ENCODE measurements around the gene PTPRN2. TPM values are rescaled to one million over a fixed set of nuclear protein-coding genes. Genes with fewer than 3 reads are reported as not detected.
A peak's percentile ranks its signal among the peaks of the same experiment; 100 is the strongest.

PTPRN2 gene
- total RNA-seq, 2 experiments from 2014 or later, result 0.70 TPM; not detected in 1

GRCh38 chr7:158596745-158597144, 9.1 kb upstream of the PTPRN2 start:
- H2AFZ ChIP-seq (ENCODE audit: low read length), result no peak overlapping the region
- H3K27ac ChIP-seq (ENCODE audit: low read depth, low read length, poor library complexity, severe bottlenecking), result no peak overlapping the region
- H3K9me2 ChIP-seq (ENCODE audit: insufficient read depth, low read length), result no peaks in the 10 kb centered on the region
- TF ChIP-seq, protein P1, sequence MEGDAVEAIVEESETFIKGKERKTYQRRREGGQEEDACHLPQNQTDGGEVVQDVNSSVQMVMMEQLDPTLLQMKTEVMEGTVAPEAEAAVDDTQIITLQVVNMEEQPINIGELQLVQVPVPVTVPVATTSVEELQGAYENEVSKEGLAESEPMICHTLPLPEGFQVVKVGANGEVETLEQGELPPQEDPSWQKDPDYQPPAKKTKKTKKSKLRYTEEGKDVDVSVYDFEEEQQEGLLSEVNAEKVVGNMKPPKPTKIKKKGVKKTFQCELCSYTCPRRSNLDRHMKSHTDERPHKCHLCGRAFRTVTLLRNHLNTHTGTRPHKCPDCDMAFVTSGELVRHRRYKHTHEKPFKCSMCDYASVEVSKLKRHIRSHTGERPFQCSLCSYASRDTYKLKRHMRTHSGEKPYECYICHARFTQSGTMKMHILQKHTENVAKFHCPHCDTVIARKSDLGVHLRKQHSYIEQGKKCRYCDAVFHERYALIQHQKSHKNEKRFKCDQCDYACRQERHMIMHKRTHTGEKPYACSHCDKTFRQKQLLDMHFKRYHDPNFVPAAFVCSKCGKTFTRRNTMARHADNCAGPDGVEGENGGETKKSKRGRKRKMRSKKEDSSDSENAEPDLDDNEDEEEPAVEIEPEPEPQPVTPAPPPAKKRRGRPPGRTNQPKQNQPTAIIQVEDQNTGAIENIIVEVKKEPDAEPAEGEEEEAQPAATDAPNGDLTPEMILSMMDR (conservative IDR thresholded peaks at IDR 0.05; ENCODE audit: low read length), result no peak
- no peak for TF ChIP-seq EZH2phosphoT487 (IDR thresholded peaks at IDR 0.05; ENCODE audit: borderline replicate concordance, low read depth, low read length)
- no peak overlapping the region for H3K4me3 ChIP-seq (ENCODE audit: low read depth, low read length, poor library complexity, severe bottlenecking)
- ChIA-PET POLR2A (no interaction called here), CTCF (ENCODE audit: unreplicated experiment) (no interaction called here)
- H4K20me1 ChIP-seq (ENCODE audit: insufficient read depth, low read length), result no peaks in the 10 kb centered on the region
- H3K79me2 ChIP-seq (ENCODE audit: insufficient read depth, low read depth, low read length), result no peaks in the 10 kb centered on the region
- H3K4me2 ChIP-seq (ENCODE audit: low read length), result no peak overlapping the region
- BruUV-seq (replicated peaks), result no TSS peak
- DNase-seq (ENCODE audit: low spot score), result no peak
- intact Hi-C loops (cut with micrococcal nuclease; ENCODE audit: unreplicated experiment), result no loop called here
- no peaks in the 10 kb centered on the region for H3K4me1 ChIP-seq (ENCODE audit: insufficient read depth, low read length, poor library complexity, severe bottlenecking)
- no peaks in the 10 kb centered on the region for H3K9me3 ChIP-seq (ENCODE audit: low read length)
- no peaks in the 10 kb centered on the region for H3K36me3 ChIP-seq (ENCODE audit: insufficient read depth, low read length)

DNA sequence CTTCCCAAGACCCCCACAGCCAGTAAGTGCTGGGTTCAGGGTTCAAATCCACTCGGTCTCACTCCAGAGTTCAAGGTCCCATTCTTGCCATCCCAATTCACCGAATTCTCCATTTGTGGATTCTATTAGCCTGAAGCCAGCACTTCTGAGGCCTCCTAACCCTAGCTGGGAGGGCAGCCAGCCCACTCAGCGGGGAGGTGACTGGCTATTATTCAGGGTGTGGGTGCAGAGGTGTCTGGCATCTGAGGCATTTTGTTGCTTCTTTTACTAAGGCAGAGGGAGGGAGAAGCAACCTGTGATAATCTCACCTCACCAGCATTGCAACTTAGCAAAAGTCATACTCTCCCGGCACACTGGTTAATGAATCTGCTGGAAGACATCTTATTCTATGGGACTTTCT, 8.7 kb upstream of the PTPRN2 start:
- TF ChIP-seq, protein P1 (conservative IDR thresholded peaks at IDR 0.05; ENCODE audit: low read length), result no peak
- TF ChIP-seq EZH2phosphoT487 (IDR thresholded peaks at IDR 0.05; ENCODE audit: borderline replicate concordance, low read depth, low read length), result no peak
- no TSS peak for BruUV-seq (replicated peaks)
- intact Hi-C loops (cut with micrococcal nuclease; ENCODE audit: unreplicated experiment), result no loop called here
- DNase-seq (ENCODE audit: low spot score), result no peak
- Histone ChIP-seq H3K4me3 (ENCODE audit: low read depth, low read length, poor library complexity, severe bottlenecking) (no peak overlapping the region), H3K27ac (ENCODE audit: low read depth, low read length, poor library complexity, severe bottlenecking) (no peak overlapping the region), H3K79me2 (ENCODE audit: insufficient read depth, low read depth, low read length) (no peaks in the 10 kb centered on the region), H3K36me3 (ENCODE audit: insufficient read depth, low read length) (no peaks in the 10 kb centered on the region), H4K20me1 (ENCODE audit: insufficient read depth, low read length) (no peaks in the 10 kb centered on the region), H3K4me2 (ENCODE audit: low read length) (no peak overlapping the region), H2AFZ (ENCODE audit: low read length) (no peak overlapping the region), H3K9me2 (ENCODE audit: insufficient read depth, low read length) (no peaks in the 10 kb centered on the region), H3K9me3 (ENCODE audit: low read length) (no peaks in the 10 kb centered on the region), H3K4me1 (ENCODE audit: insufficient read depth, low read length, poor library complexity, severe bottlenecking) (no peaks in the 10 kb centered on the region)
- CTCF ChIA-PET (ENCODE audit: unreplicated experiment), result no interaction called here
- POLR2A ChIA-PET, result no interaction called here

- H3K4me1 ChIP-seq (ENCODE audit: insufficient read depth, low read length, poor library complexity, severe bottlenecking), result no peaks in the 10 kb centered on the region
- H3K79me2 ChIP-seq (ENCODE audit: insufficient read depth, low read depth, low read length), result no peaks in the 10 kb centered on the region
- CTCF ChIA-PET (ENCODE audit: unreplicated experiment), result no interaction called here
- H3K9me3 ChIP-seq (ENCODE audit: low read length), result no peaks in the 10 kb centered on the region
- no peak overlapping the region for H3K4me2 ChIP-seq (ENCODE audit: low read length)
- DNase-seq (ENCODE audit: low spot score), result peak; percentile 9
- intact Hi-C loops (cut with micrococcal nuclease; ENCODE audit: unreplicated experiment), result no loop called here
- H3K27ac ChIP-seq (ENCODE audit: low read depth, low read length, poor library complexity, severe bottlenecking), result no peak overlapping the region
- H3K4me3 ChIP-seq (ENCODE audit: low read depth, low read length, poor library complexity, severe bottlenecking), result no peak overlapping the region
- no peaks in the 10 kb centered on the region for H4K20me1 ChIP-seq (ENCODE audit: insufficient read depth, low read length)
- no peak overlapping the region for H2AFZ ChIP-seq (ENCODE audit: low read length)
- no peak for TF ChIP-seq EZH2phosphoT487 (IDR thresholded peaks at IDR 0.05; ENCODE audit: borderline replicate concordance, low read depth, low read length)
- TF ChIP-seq, protein P1 (conservative IDR thresholded peaks at IDR 0.05; ENCODE audit: low read length), result no peak
- POLR2A ChIA-PET, result no interaction called here
- no peaks in the 10 kb centered on the region for H3K36me3 ChIP-seq (ENCODE audit: insufficient read depth, low read length)
- no TSS peak for BruUV-seq (replicated peaks)
- H3K9me2 ChIP-seq (ENCODE audit: insufficient read depth, low read length), result no peaks in the 10 kb centered on the region
These were observed 7.4 kb upstream of the PTPRN2 start for GRCh38 chr7:158595068-158595467.

All from OCI-LY7 (cell line).